Stimulated activated naive B cell treated with anti-CD40 and anti-IgM and Interleukin-4, amounts not matched to agents 10 μg/mL and 1 μg/mL and 100 μg/mL, for 72 hours (primary cell): ENCODE data around the gene SSTR3.

Experiments used
- ATAC-seq, 2 donors: fragments of 150-1000 bp; cut with Tn5 transposase; replicated peaks; 2 replicates each; pipeline ENCODE4 v1.10.0; 2021; ENCODE audit warnings: moderate library complexity in 1 of 2
- DNase-seq: peaks from one replicate; pipeline ENCODE4 v3.0.0; 2021
- H3K27ac Mint-ChIP-seq: one replicate; pipeline ENCODE4 v1.8.0; 2022; ENCODE audit warnings: mild to moderate bottlenecking, mixed read lengths
- H3K27me3 Mint-ChIP-seq, 2 donors: one replicate each; pipeline ENCODE4 v1.8.0; 2022; ENCODE audit warnings: mixed read lengths in 2 of 2
- H3K36me3 Mint-ChIP-seq, 2 donors: one replicate each; pipeline ENCODE4 v1.8.0; 2022; ENCODE audit warnings: mixed read lengths in 2 of 2, mild to moderate bottlenecking in 1 of 2
- H3K4me1 Mint-ChIP-seq, 2 donors: one replicate each; pipeline ENCODE4 v1.8.0; 2022; ENCODE audit warnings: mixed read lengths in 2 of 2, mild to moderate bottlenecking in 1 of 2
- H3K4me3 Mint-ChIP-seq, 2 donors: one replicate each; pipeline ENCODE4 v1.8.0; 2022; ENCODE audit warnings: mild to moderate bottlenecking in 2 of 2, mixed read lengths in 2 of 2, moderate library complexity in 1 of 2
- H3K9me3 Mint-ChIP-seq, 2 donors: one replicate each; pipeline ENCODE4 v1.8.0; 2022; ENCODE audit warnings: mixed read lengths in 2 of 2, mild to moderate bottlenecking in 1 of 2

The SSTR3 gene

GRCh38 chr22:37193629-37194191, 18.6 kb downstream of the SSTR3 start:
- H3K4me1 Mint-ChIP-seq: peaks cover 13 to 20% of the 10 kb centered on the region in 2 donors
- H3K27ac Mint-ChIP-seq: peak overlapping the region; percentile 28
- H3K27me3 Mint-ChIP-seq: no peaks in the 10 kb centered on the region
- H3K9me3 Mint-ChIP-seq: no peaks in the 10 kb centered on the region
- DNase-seq: no peak
- peak in 1 of 2 donors; percentile 12 for ATAC-seq
- H3K4me3 Mint-ChIP-seq: no peak overlapping the region
- peaks cover 2 to 11% of the 10 kb centered on the region in 2 donors for H3K36me3 Mint-ChIP-seq

GRCh38 chr22:37192741-37193140, 19.5 kb downstream of the SSTR3 start:
- no peak for ATAC-seq
- Mint-ChIP-seq H3K27me3 (no peaks in the 10 kb centered on the region), H3K9me3 (no peaks in the 10 kb centered on the region), H3K4me3 (no peak overlapping the region), H3K27ac (no peak overlapping the region), H3K4me1 (peaks cover 8 to 12% of the 10 kb centered on the region in 2 donors), H3K36me3 (peaks cover 2 to 11% of the 10 kb centered on the region in 2 donors)
- no peak for DNase-seq

GRCh38 chr22:37192204-37192603, 20.1 kb downstream of the SSTR3 start:
- Mint-ChIP-seq H3K27me3 (no peaks in the 10 kb centered on the region), H3K36me3 (peaks cover 4 to 11% of the 10 kb centered on the region in 2 donors), H3K9me3 (no peaks in the 10 kb centered on the region), H3K4me1 (peaks cover 8% of the 10 kb centered on the region in 2 donors), H3K4me3 (no peak overlapping the region), H3K27ac (no peak overlapping the region)
- DNase-seq: no peak
- ATAC-seq: no peak

- Mint-ChIP-seq H3K36me3 (peaks cover 4 to 7% of the 10 kb centered on the region in 2 donors), H3K27me3 (no peaks in the 10 kb centered on the region), H3K27ac (no peak overlapping the region), H3K4me1 (peaks cover 12 to 22% of the 10 kb centered on the region in 2 donors), H3K9me3 (no peaks in the 10 kb centered on the region), H3K4me3 (no peak overlapping the region)
- ATAC-seq: no peak
- no peak for DNase-seq
Observed at GRCh38 chr22:37190262-37190780, 22.0 kb downstream of the SSTR3 start.

- H3K36me3 Mint-ChIP-seq: peaks cover 4 to 7% of the 10 kb centered on the region in 2 donors
Observed at GRCh38 chr22:37188901-37189466, 23.3 kb downstream of the SSTR3 start.

GRCh38 chr22:37187891-37188761, 24.2 kb downstream of the SSTR3 start, which contains the start of gene C1QTNF6:
C1QTNF6 (minus strand) TSS chr22:37188247; CDS start chr22:37188213, 34 bp downstream.
- no peak for ATAC-seq
- DNase-seq: no peak
- Mint-ChIP-seq H3K27me3 (peaks cover 0 to 6% of the 10 kb centered on the region in 2 donors), H3K27ac (peak within 1 kb of the TSS; percentile 28), H3K9me3 (no peaks in the 10 kb centered on the region), H3K4me3 (no peak within 1 kb of the TSS), H3K36me3 (peaks cover 4 to 7% of the 10 kb centered on the region in 2 donors), H3K4me1 (peaks cover 18 to 22% of the 10 kb centered on the region in 2 donors)

More at GRCh38 chr22:37188901-37189466, 23.3 kb downstream of the SSTR3 start:
- DNase-seq (no peak), ATAC-seq (no peak)
- peaks cover 17 to 22% of the 10 kb centered on the region in 2 donors for H3K4me1 Mint-ChIP-seq
- H3K9me3 Mint-ChIP-seq: no peaks in the 10 kb centered on the region
- H3K4me3 Mint-ChIP-seq: no peak overlapping the region
- peaks cover 0 to 6% of the 10 kb centered on the region in 2 donors for H3K27me3 Mint-ChIP-seq
- H3K27ac Mint-ChIP-seq: no peak overlapping the region

- no peak for DNase-seq
- Mint-ChIP-seq H3K27me3 (peaks cover 0 to 6% of the 10 kb centered on the region in 2 donors), H3K4me1 (peaks cover 18 to 22% of the 10 kb centered on the region in 2 donors), H3K36me3 (peaks cover 4 to 7% of the 10 kb centered on the region in 2 donors), H3K27ac (peak overlapping the region; percentile 28), H3K9me3 (no peaks in the 10 kb centered on the region), H3K4me3 (no peak overlapping the region)
- ATAC-seq: no peak
Observed at GRCh38 chr22:37187552-37187890, 24.8 kb downstream of the SSTR3 start.

- DNase-seq (no peak), ATAC-seq (no peak)
- Mint-ChIP-seq H3K9me3 (no peaks in the 10 kb centered on the region), H3K27ac (no peak overlapping the region), H3K27me3 (peaks cover 0 to 6% of the 10 kb centered on the region in 2 donors), H3K36me3 (peaks cover 4 to 7% of the 10 kb centered on the region in 2 donors), H3K4me1 (peaks cover 18 to 22% of the 10 kb centered on the region in 2 donors), H3K4me3 (no peak overlapping the region)
Observed at GRCh38 chr22:37186997-37187522, 25.2 kb downstream of the SSTR3 start.

GRCh38 chr22:37186228-37186996, 25.9 kb downstream of the SSTR3 start:
- H3K4me3 Mint-ChIP-seq: peak overlapping the region; percentile 63 to 75
- H3K36me3 Mint-ChIP-seq: peaks cover 7% of the 10 kb centered on the region in 2 donors
- H3K4me1 Mint-ChIP-seq: peaks cover 18 to 22% of the 10 kb centered on the region in 2 donors
- H3K27me3 Mint-ChIP-seq: peaks cover 0 to 6% of the 10 kb centered on the region in 2 donors
- H3K9me3 Mint-ChIP-seq: no peaks in the 10 kb centered on the region
- ATAC-seq: peak; percentile 86 to 91
- peak; percentile 53 for DNase-seq
- peak overlapping the region; percentile 42 for H3K27ac Mint-ChIP-seq

- H3K27me3 Mint-ChIP-seq: peaks cover 0 to 6% of the 10 kb centered on the region in 2 donors
Observed at GRCh38 chr22:37185646-37186227, 26.5 kb downstream of the SSTR3 start.

GRCh38 chr22:37184816-37185541, 27.3 kb downstream of the SSTR3 start:
- ATAC-seq: no peak
- no peak for DNase-seq
- Mint-ChIP-seq H3K9me3 (no peaks in the 10 kb centered on the region), H3K4me1 (peaks cover 18 to 22% of the 10 kb centered on the region in 2 donors), H3K27ac (no peak overlapping the region), H3K27me3 (peaks cover 0 to 6% of the 10 kb centered on the region in 2 donors), H3K4me3 (no peak overlapping the region), H3K36me3 (peaks cover 7 to 11% of the 10 kb centered on the region in 2 donors)

More at GRCh38 chr22:37185646-37186227, 26.5 kb downstream of the SSTR3 start:
- peaks cover 18 to 22% of the 10 kb centered on the region in 2 donors for H3K4me1 Mint-ChIP-seq
- no peaks in the 10 kb centered on the region for H3K9me3 Mint-ChIP-seq
- ATAC-seq: no peak
- no peak overlapping the region for H3K27ac Mint-ChIP-seq
- no peak overlapping the region for H3K4me3 Mint-ChIP-seq
- DNase-seq: no peak
- H3K36me3 Mint-ChIP-seq: peaks cover 7% of the 10 kb centered on the region in 2 donors

GRCh38 chr22:37184380-37184755, 27.9 kb downstream of the SSTR3 start:
- no peak overlapping the region for H3K4me3 Mint-ChIP-seq

More at GRCh38 chr22:37184380-37184755, 27.9 kb downstream of the SSTR3 start:
- no peaks in the 10 kb centered on the region for H3K9me3 Mint-ChIP-seq
- H3K36me3 Mint-ChIP-seq: peaks cover 6% of the 10 kb centered on the region in 2 donors
- no peak for DNase-seq
- H3K4me1 Mint-ChIP-seq: peaks cover 18 to 22% of the 10 kb centered on the region in 2 donors
- H3K27me3 Mint-ChIP-seq: peaks cover 0 to 6% of the 10 kb centered on the region in 2 donors
- no peak overlapping the region for H3K27ac Mint-ChIP-seq
- ATAC-seq: no peak
